ENCODE results near the gene NUP98.
"Not testable (repeated sequence)": the region's sequence is repeated elsewhere in the genome, so short reads cannot be mapped to it uniquely, and the experiment has no call there.

The NUP98 gene

GRCh38 chr11:3827434-3828186 lies 30.3 kb upstream of the NUP98 start:
- in situ Hi-C loops (cut with HindIII; ENCODE audit: low sequenced_read_pairs) = no loop called here

- in situ Hi-C loops (cut with HindIII; ENCODE audit: low sequenced_read_pairs) = no loop called here
These were observed 29.4 kb upstream of the NUP98 start for GRCh38 chr11:3826721-3827120.

GRCh38 chr11:3825473-3826154 lies 28.3 kb upstream of the NUP98 start:
- in situ Hi-C loops (cut with HindIII; ENCODE audit: low sequenced_read_pairs) = no loop called here

GRCh38 chr11:3824714-3825472 lies 27.5 kb upstream of the NUP98 start:
- in situ Hi-C loops (cut with HindIII; ENCODE audit: low sequenced_read_pairs) = no loop called here

GRCh38 chr11:3823762-3824506 lies 26.6 kb upstream of the NUP98 start:
- in situ Hi-C loops (cut with HindIII; ENCODE audit: low sequenced_read_pairs) = no loop called here

GRCh38 chr11:3823303-3823702 lies 25.9 kb upstream of the NUP98 start:
- in situ Hi-C loops (cut with HindIII; ENCODE audit: low sequenced_read_pairs) = no loop called here

GRCh38 chr11:3822312-3822711 lies 25.0 kb upstream of the NUP98 start:
- in situ Hi-C loops (cut with HindIII; ENCODE audit: low sequenced_read_pairs) = no loop called here

- in situ Hi-C loops (cut with HindIII; ENCODE audit: low sequenced_read_pairs) = no loop called here
These were observed 23.6 kb upstream of the NUP98 start for GRCh38 chr11:3820971-3821370.

- in situ Hi-C loops (cut with HindIII; ENCODE audit: low sequenced_read_pairs) = no loop called here
These were observed 19.9 kb upstream of the NUP98 start for GRCh38 chr11:3817181-3817800.

- in situ Hi-C loops (cut with HindIII; ENCODE audit: low sequenced_read_pairs) = no loop called here
These were observed 19.3 kb upstream of the NUP98 start for GRCh38 chr11:3816673-3817072.

- in situ Hi-C loops (cut with HindIII; ENCODE audit: low sequenced_read_pairs) = no loop called here
These were observed 18.5 kb upstream of the NUP98 start for GRCh38 chr11:3815845-3816244.

- in situ Hi-C loops (cut with HindIII; ENCODE audit: low sequenced_read_pairs) = not testable (repeated sequence)
These were observed 17.5 kb upstream of the NUP98 start for GRCh38 chr11:3814832-3815231.

- in situ Hi-C loops (cut with HindIII; ENCODE audit: low sequenced_read_pairs) = no loop called here
These were observed 13.6 kb upstream of the NUP98 start for GRCh38 chr11:3810951-3811350.

- in situ Hi-C loops (cut with HindIII; ENCODE audit: low sequenced_read_pairs) = no loop called here
These were observed 13.1 kb upstream of the NUP98 start for GRCh38 chr11:3810446-3810845.

GRCh38 chr11:3809624-3809928 lies 12.2 kb upstream of the NUP98 start:
- in situ Hi-C loops (cut with HindIII; ENCODE audit: low sequenced_read_pairs) = no loop called here

GRCh38 chr11:3808861-3809623 lies 11.7 kb upstream of the NUP98 start:
- in situ Hi-C loops (cut with HindIII; ENCODE audit: low sequenced_read_pairs) = no loop called here

GRCh38 chr11:3807909-3808860 lies 10.8 kb upstream of the NUP98 start, which contains the start of gene PGAP2:
TSS of gene PGAP2 (plus strand) at chr11:3808560. CDS start at chr11:3811260, 2,700 bp downstream.
- in situ Hi-C loops (cut with HindIII; ENCODE audit: low sequenced_read_pairs) = no loop called here

GRCh38 chr11:3803726-3804495 lies 6.6 kb upstream of the NUP98 start:
- in situ Hi-C loops (cut with HindIII; ENCODE audit: low sequenced_read_pairs) = no loop called here

All from DLD1 (cell line).